ENCODE results near the gene ZNF296. TPM values are rescaled to one million over a fixed set of nuclear protein-coding genes. Genes with fewer than 3 reads are reported as not detected.

ZNF296 gene
- polyA plus RNA-seq, 10 donors, result 0.34 to 1.1 (median 0.70) TPM; not detected in 1

GRCh38 chr19:45059258-45059965, 16.9 kb downstream of the ZNF296 start:
- peak; percentile 39 to 60 (median 48) for DNase-seq

DNA sequence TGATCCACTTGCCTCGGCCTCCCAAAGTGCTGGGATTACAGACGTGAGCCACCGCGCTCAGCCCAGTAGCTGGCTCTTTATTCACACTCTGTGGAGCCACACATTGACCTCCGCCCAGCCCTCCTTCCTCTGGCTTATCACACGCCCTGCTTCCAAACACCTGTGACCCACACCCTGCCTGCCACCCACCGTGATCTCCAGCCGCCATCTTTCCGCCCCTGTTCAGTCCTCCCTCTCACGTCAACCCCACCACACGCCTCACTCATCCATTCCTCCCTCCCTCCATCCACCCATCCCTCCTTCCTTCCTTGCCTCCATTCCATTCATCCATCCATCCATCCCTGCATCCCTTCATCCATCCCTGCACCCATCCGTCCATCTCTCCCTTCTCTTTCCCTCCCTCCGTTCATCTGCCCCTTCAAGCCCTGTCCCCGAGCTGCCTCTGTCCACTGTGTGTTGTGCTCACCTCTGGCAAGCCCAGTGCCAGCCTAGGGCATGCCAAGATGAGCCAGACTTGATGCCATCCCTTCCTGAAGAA, 17.6 kb downstream of the ZNF296 start:
- no peak for DNase-seq

DNA sequence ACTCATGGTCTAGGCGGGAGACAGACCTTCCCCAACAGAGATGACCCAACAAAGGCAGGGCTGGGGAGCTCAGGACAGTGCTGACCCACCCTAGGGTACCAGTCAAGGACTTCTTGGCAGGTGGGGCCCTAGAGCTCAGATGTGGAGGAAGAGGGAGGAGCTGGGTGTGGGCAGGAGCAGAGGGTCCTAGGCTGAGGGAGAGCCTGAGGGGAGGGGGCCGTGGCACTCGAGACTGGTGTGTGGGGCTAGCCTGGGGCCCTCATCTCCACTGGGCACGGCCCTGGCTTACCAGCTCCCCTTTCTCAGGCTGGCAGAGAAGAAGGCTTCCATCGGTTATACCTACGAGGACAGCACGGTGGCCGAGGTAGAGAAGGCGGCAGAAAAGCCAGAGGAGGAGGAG, 18.8 kb downstream of the ZNF296 start:
- DNase-seq, result no peak

- no peak for DNase-seq
Measured at GRCh38 chr19:45056831-45057230, 19.4 kb downstream of the ZNF296 start.

GRCh38 chr19:45051929-45052579, 24.2 kb downstream of the ZNF296 start:
- DNase-seq, result no peak

DNA sequence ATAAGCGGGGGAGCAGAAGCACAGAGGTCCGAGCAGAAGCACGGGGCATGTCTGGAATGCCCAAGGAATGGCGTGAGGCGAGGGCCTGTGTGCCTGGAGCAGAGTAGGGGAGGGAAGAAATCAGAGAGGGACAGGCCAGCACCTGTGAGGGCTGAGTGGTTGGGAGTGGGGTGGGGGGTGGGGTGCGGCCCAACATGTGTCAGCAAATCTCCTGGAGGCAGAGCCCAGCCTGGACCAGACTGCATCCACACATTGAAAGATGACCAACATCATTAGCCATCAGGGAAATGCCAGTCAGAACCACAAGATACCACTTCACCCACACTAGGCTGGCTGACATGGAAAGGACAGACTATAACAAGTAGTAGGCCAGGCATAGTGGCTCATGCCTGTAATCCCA, 26.2 kb downstream of the ZNF296 start:
- DNase-seq, result no peak

GRCh38 chr19:45049073-45049736, 27.1 kb downstream of the ZNF296 start:
- DNase-seq, result no peak

GRCh38 chr19:45047188-45047797, 29.0 kb downstream of the ZNF296 start:
- DNase-seq, result no peak

DNA sequence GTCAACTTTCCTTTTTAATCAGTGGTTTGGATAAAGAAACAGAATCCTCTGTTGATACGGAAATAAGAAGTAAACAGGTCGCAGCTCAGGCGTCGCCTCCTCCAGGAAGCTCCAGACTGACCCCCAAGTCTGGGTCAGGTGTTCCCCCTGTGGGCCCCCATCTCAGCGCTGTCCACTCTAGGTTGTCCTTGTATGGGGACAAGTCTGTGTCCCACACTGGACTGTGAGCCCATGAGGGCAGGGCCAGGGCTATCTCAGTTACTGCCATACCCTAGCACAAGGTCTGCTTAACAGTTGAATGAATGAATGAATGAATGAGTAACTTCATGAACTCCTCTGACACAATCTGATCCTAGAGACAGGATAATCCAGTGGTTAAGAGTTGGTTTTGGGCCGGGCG, 29.9 kb downstream of the ZNF296 start:
- DNase-seq, result no peak

DNA sequence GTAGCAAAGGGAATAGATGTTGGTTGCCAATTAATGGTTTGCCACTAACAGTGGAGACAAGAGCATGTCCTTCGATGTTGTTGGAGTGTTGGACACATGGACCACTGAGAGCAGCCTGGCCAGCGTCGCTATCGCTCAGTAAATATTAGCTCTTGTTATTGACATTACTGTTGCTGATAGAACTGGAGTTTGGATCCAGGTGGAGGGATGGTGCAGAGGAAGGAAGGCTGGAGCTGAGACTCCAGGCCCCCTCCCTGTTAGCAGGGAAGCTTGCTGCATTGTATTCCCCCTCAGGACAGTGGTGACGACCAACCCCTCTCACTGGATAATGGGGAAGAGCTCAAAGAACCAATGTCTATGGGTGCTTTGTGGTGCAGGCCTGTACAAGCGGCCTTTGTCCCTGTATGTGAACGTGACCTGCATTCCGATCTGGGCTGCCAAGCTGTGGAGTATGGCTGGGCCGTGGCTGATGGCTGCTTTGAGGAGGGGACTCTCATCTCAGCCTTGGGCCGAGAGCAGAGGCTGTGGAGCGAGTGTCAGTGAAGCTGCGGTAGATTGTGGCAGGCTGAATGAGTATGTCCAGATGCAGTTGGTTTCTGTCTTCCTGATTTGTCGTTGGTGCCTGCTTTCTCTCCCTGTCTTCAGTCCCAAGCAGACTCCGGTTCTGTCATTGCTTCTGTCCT, 30.5 kb downstream of the ZNF296 start:
- DNase-seq, result no peak

DNA sequence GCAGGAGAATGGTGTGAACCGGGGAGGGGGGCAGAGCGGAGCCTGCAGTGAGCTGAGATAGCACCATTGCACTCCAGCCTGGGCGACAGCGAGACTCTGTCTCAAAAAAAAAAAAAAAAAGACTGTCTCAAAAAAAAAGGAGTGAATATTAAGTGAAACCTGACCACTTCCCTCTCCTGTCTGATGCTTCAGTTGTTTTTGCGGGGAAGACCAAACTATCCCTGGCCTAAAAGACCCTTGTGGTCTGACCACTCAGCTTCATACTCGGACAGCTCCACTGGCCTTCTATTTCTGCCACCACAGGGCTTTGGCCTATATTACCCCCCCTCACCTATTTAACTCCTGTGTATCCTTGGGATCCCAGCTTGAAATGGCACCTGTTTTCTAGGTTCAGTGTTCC, 35.2 kb downstream of the ZNF296 start:
- no peak for DNase-seq

DNA sequence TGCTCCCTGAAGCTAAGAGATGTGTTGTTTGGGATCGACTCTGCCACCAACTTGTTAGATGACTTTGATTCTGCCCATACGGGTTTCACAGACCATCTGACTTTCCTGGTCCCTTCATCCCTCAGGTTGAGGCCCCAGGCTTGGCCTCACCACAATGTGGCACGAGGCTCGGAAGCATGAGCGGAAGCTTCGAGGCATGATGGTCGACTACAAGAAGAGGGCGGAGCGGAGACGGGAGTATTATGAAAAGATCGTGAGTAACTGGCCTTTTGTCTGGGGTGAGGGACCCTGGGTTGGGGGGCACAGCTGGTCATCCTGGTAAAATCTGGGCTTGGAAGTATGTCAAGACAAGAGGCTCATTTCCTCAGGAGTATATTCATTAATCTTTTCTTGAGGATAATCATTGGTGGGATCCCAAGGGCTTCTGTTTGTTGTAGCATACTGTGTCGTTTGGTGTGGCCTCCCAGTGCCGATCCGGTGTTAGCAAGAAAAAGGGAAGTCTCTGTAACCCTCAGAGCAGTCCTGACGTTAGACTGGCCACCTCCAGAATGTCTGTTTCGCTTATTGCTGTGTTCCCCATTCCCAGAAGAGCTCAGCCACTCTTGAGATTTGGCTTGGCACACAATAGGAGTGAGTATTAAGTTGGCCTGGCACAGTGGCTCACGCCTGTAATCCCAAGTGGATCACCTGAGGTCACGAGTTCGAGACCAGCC, 36.1 kb downstream of the ZNF296 start:
- no peak for DNase-seq

DNA sequence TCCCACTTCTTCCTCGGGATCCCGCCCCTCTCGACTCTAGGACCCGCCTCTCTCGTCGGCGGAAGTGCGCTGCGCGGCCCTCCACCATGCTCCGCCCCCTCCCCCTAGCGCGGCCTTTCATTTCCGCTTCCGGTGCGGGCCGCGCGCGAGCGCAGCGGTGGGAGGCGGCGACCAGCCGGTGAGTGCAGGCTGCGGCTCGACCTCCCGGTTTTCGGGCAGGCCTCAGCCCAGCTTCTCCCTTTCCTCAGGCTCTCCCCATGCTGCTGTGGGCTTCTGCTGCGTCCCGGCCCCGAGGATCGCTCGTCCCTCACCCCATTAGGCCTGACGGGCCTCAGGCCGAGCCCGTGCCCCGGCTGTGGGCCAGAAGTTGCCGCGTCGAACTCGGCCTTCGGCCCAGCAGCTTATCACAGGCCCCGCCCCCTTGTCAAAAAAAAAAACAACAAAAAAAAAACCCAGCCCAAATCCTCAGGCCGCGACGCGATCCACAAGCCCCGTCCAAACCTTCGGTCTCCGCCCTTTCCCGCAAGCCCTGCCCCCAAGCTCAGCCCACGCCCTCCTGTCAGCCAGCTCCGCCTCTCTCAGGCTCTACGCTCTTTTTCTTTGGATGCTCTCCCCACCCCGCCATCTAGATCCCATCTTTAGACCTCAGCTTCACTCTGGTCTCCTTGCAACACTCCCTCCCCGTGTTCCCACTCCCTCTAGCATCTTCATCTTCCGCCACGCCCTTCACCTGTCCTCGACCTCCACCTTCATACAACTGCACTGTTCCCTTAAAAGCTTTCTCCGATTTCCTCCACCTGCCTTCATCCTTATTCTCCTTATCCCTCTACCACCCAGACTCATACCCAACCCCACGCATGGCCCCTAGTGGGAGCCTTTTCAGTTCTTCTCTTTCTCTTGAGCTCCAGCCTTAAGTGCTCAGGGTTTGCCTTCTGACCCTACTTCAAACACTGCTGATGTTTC, 37.1 kb downstream of the ZNF296 start, which contains the start of gene CLASRP:
Gene CLASRP, plus strand, starts transcription at position 115 of the 963 bp plus-strand sequence. CDS start 1,168 bp downstream, outside the sequence.
- DNase-seq, result peak; percentile 89 to 97 (median 94)

DNA sequence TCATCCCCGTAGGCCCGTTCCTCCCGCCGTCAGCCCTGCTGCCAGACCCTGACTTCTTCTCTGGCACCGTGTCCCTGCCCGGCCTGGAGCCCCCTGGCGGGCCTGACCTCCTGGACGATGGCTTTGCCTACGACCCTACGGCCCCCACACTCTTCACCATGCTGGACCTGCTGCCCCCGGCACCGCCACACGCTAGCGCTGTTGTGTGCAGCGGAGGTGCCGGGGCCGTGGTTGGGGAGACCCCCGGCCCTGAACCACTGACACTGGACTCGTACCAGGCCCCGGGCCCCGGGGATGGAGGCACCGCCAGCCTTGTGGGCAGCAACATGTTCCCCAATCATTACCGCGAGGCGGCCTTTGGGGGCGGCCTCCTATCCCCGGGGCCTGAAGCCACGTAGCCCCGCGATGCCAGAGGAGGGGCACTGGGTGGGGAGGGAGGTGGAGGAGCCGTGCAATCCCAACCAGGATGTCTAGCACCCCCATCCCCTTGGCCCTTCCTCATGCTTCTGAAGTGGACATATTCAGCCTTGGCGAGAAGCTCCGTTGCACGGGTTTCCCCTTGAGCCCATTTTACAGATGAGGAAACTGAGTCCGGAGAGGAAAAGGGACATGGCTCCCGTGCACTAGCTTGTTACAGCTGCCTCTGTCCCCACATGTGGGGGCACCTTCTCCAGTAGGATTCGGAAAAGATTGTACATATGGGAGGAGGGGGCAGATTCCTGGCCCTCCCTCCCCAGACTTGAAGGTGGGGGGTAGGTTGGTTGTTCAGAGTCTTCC, 38.7 kb downstream of the ZNF296 start:
- DNase-seq, result no peak

GRCh38 chr19:45035755-45036154, 40.5 kb downstream of the ZNF296 start:
- DNase-seq, result no peak

GRCh38 chr19:45032421-45032820, 43.9 kb downstream of the ZNF296 start:
- DNase-seq, result no peak

- no peak for DNase-seq
Measured at GRCh38 chr19:45030825-45031224, 45.5 kb downstream of the ZNF296 start.

DNA sequence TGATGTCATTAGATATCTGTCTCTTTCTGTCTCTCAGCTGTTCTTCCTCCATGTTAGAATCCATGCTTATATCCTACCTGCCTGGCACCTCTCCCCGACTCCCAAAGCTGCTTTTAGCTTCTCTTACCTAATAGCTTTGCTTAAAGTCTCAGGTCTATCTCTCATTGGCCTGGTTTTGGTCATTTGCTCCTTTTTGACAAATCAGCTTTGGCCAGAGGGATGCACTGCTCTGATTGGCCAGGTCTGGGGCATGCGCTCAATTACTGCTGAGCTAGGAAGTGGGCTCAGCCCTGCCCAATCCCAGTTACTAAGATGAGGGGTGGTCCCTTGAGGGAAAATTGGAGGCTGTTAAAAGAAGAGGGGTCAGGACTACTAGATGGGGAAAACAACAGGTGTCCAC, 48.9 kb downstream of the ZNF296 start:
- DNase-seq, result no peak

DNA sequence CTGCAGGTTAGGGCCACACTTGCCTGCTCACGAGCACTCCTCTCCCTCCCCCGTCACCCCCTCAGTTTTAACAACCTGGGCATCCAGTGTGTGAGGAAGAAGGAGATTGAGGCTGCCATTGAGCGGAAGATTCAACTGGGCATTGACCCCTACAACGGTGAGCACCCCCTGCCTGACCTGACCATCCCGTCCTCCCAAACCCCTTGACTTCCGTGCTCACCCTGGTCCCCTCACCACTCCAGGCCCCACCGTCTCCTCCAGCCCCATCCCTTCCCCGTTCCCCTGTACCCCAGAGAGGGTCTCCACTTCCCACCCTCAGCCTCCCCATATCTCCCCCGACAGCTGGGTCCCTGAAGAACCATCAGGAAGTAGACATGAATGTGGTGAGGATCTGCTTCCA, 51.0 kb downstream of the ZNF296 start:
- DNase-seq, result no peak
